ENCODE data around the gene INPP5A.

DNA sequence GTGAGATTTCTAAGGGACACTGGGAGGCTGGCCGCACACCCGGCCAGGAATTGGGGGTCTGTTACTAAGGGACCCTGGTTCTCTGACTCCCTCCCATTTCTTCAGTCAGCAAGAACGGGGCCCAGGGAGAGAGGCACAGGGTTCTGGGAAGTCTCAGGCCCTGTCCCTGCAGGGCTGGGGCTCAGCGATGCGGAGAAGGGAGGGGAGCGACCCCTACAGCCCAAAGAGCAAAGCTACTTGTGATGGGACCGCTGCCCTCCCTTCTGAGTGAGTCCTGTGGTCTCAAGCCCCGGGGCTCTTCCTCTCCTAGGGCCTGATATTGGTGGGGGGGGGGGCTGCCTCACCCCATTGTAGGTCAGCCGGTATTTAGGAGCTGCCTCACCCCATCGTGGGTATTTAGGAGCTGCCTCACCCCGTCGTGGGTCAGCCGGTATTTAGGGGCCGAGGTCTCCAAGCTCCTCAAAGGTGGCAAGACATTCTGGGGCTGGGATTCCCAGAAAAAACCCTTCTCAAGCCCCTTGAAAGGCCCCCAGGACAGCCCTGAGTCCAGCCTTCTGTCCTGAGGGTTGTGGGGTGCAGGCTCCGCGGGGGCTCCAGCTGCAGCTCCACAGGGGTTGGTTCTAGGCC lies 265.2 kb downstream of the INPP5A start:
- TF ChIP-seq, protein P1, sequence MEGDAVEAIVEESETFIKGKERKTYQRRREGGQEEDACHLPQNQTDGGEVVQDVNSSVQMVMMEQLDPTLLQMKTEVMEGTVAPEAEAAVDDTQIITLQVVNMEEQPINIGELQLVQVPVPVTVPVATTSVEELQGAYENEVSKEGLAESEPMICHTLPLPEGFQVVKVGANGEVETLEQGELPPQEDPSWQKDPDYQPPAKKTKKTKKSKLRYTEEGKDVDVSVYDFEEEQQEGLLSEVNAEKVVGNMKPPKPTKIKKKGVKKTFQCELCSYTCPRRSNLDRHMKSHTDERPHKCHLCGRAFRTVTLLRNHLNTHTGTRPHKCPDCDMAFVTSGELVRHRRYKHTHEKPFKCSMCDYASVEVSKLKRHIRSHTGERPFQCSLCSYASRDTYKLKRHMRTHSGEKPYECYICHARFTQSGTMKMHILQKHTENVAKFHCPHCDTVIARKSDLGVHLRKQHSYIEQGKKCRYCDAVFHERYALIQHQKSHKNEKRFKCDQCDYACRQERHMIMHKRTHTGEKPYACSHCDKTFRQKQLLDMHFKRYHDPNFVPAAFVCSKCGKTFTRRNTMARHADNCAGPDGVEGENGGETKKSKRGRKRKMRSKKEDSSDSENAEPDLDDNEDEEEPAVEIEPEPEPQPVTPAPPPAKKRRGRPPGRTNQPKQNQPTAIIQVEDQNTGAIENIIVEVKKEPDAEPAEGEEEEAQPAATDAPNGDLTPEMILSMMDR (conservative IDR thresholded peaks at IDR 0.05; ENCODE audit: low read depth, low read length) = no peak
- TF ChIP-seq EZH2phosphoT487 (IDR thresholded peaks at IDR 0.05; ENCODE audit: borderline replicate concordance, low read length) = no peak

All from PC-3 (cell line).